Hepatocyte (in vitro differentiated cells): ENCODE measurements around the gene ZMYND19.

Source experiments
- EZH2 ChIP-seq: fragments of 200-600 bp; sonication (generic); IDR thresholded peaks from 2 replicates; pipeline ENCODE4 v1.6.1; 2016; ENCODE audit warnings: antibody characterized with exemption, mild to moderate bottlenecking, borderline replicate concordance
- TF ChIP-seq, protein P1 (sequence below): fragments of 200-600 bp; sonication (generic); IDR thresholded peaks from 2 replicates; pipeline ENCODE4 v1.5.1; 2016; ENCODE audit warnings: antibody characterized with exemption, mild to moderate bottlenecking; ENCODE audit not compliant: poor library complexity

GRCh38 chr9:137543237-137543963 is 46.9 kb downstream of the ZMYND19 start:
- TF ChIP-seq EZH2: no peak
- TF ChIP-seq, protein P1, sequence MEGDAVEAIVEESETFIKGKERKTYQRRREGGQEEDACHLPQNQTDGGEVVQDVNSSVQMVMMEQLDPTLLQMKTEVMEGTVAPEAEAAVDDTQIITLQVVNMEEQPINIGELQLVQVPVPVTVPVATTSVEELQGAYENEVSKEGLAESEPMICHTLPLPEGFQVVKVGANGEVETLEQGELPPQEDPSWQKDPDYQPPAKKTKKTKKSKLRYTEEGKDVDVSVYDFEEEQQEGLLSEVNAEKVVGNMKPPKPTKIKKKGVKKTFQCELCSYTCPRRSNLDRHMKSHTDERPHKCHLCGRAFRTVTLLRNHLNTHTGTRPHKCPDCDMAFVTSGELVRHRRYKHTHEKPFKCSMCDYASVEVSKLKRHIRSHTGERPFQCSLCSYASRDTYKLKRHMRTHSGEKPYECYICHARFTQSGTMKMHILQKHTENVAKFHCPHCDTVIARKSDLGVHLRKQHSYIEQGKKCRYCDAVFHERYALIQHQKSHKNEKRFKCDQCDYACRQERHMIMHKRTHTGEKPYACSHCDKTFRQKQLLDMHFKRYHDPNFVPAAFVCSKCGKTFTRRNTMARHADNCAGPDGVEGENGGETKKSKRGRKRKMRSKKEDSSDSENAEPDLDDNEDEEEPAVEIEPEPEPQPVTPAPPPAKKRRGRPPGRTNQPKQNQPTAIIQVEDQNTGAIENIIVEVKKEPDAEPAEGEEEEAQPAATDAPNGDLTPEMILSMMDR: no peak
